HG02870 (cell line): ENCODE measurements around the gene ARFGEF2.
"Not testable (repeated sequence)": the region's sequence is repeated elsewhere in the genome, so short reads cannot be mapped to it uniquely, and the experiment has no call there.

Experiments used
- ATAC-seq: cut with Tn5 transposase; IDR thresholded peaks from one replicate; pipeline ENCODE4 v1.9.1; 2021; ENCODE audit warnings: mild to moderate bottlenecking, moderate library complexity; ENCODE audit not compliant: unreplicated experiment

ARFGEF2 gene

GRCh38 chr20:48951041-48951440 is 29.5 kb downstream of the ARFGEF2 start:
- ATAC-seq = no peak

- ATAC-seq = no peak
Observed at GRCh38 chr20:48951646-48952045, 30.1 kb downstream of the ARFGEF2 start.

- no peak for ATAC-seq
Observed at GRCh38 chr20:48952656-48953055, 31.1 kb downstream of the ARFGEF2 start.

- no peak for ATAC-seq
Observed at GRCh38 chr20:48953653-48954052, 32.1 kb downstream of the ARFGEF2 start.

GRCh38 chr20:48956052-48956451 is 34.5 kb downstream of the ARFGEF2 start:
- no peak for ATAC-seq

- ATAC-seq = no peak
Observed at GRCh38 chr20:48957053-48957481, 35.6 kb downstream of the ARFGEF2 start.

GRCh38 chr20:48957533-48957932 is 36.0 kb downstream of the ARFGEF2 start:
- no peak for ATAC-seq

GRCh38 chr20:48958743-48959142 is 37.2 kb downstream of the ARFGEF2 start:
- no peak for ATAC-seq

GRCh38 chr20:48959899-48960550 is 38.5 kb downstream of the ARFGEF2 start:
- no peak for ATAC-seq

- no peak for ATAC-seq
Observed at GRCh38 chr20:48962421-48962820, 40.9 kb downstream of the ARFGEF2 start.

GRCh38 chr20:48962976-48963771 is 41.7 kb downstream of the ARFGEF2 start:
- no peak for ATAC-seq

- ATAC-seq = no peak
Observed at GRCh38 chr20:48965189-48965910, 43.8 kb downstream of the ARFGEF2 start.

GRCh38 chr20:48970681-48971365 is 49.3 kb downstream of the ARFGEF2 start:
- no peak for ATAC-seq

- ATAC-seq = no peak
Observed at GRCh38 chr20:48971956-48972355, 50.4 kb downstream of the ARFGEF2 start.

GRCh38 chr20:48972816-48973215 is 51.3 kb downstream of the ARFGEF2 start:
- ATAC-seq = no peak

- ATAC-seq = no peak
Observed at GRCh38 chr20:48975955-48976354, 54.4 kb downstream of the ARFGEF2 start.

GRCh38 chr20:48979980-48980379 is 58.5 kb downstream of the ARFGEF2 start:
- not testable (repeated sequence) for ATAC-seq

GRCh38 chr20:48983423-48984400 is 62.2 kb downstream of the ARFGEF2 start:
- ATAC-seq = no peak

GRCh38 chr20:48984575-48985219 is 63.2 kb downstream of the ARFGEF2 start:
- ATAC-seq = no peak
